ENCODE measurements around the gene STX4. TPM values are rescaled to one million over a fixed set of nuclear protein-coding genes. Genes with fewer than 3 reads are reported as not detected.

STX4 gene
- total and polyA plus RNA-seq, 9 of the 15 experiments (the other 6 are each of a cell fraction or from before 2014, with no cell fraction given): 3.2 to 48.0 (median 21.5) TPM

- no peaks in the 10 kb centered on the region for H3K27me3 ChIP-seq (ENCODE audit: control insufficient read depth in 2 of 2, insufficient read depth in 2 of 2, low read length in 2 of 2)
- in situ Hi-C loops (cut with MboI): no loop called here
- H3K9ac ChIP-seq (ENCODE audit: insufficient read depth in 1 of 2, low read depth in 2 of 2, low read length in 2 of 2): peak overlapping the region in 1 of 2 experiments; percentile 82; a peak in 1 of 4 replicates
- no peaks in the 10 kb centered on the region for H3K36me3 ChIP-seq (ENCODE audit: control insufficient read depth, insufficient read depth, low read length)
- FAIRE-seq (no peak), DNase-seq (ENCODE audit: extremely low read depth in 1 of 4, low spot score in 3 of 4) (peak in 1 of 4 experiments; percentile 44), ATAC-seq (no peak)
- H3K4me1 ChIP-seq (replicated peaks in 1 of 2; ENCODE audit: control insufficient read depth in 2 of 2, insufficient read depth in 2 of 2, low read length in 2 of 2): peaks cover 37 to 44% of the 10 kb centered on the region in 2 experiments
- peak overlapping the region; percentile 20; the same call in 1 of the 2 replicates for H2AFZ ChIP-seq (ENCODE audit: low read depth, low read length)
- ChIA-PET CTCF (ENCODE audit: low intra/inter-chr PET ratio) (no interaction called here), POLR2A (interaction anchor here (0.7 to 2.1 kb wide), 2 partner anchors 178 to 201 kb away, joined by 3 to 13 read pairs; partner anchors contain the start of genes FUS and PYCARD)
- no peaks in the 10 kb centered on the region for H4K20me1 ChIP-seq (replicated peaks; ENCODE audit: control insufficient read depth, insufficient read depth, low read length)
- WGBS (ENCODE audit: insufficient coverage, low coverage, missing lambda C conversion rate): 43% methylated on average over 8 of the region's 16 CpGs
- no peaks in the 10 kb centered on the region for H3K9me1 ChIP-seq (ENCODE audit: control insufficient read depth, insufficient read depth, low read length)
- H3K4me3 ChIP-seq: no peak overlapping the region
- H3K27ac ChIP-seq (ENCODE audit: extremely low read depth, low read depth, low read length): no peak overlapping the region
- H3K9me3 ChIP-seq (replicated peaks; ENCODE audit: control insufficient read depth, insufficient read depth, low read depth, low read length): no peaks in the 10 kb centered on the region
- TF ChIP-seq ARID1B (IDR thresholded peaks at IDR 0.05) (peak; percentile 20; the same call in 1 of the 2 replicates), CBFA2T3 (IDR thresholded peaks at IDR 0.05) (peak; percentile 39; the same call in 1 of the 2 replicates), TCF3 (CRISPR knock-in tag; IDR thresholded peaks at IDR 0.05) (peak; percentile 12; the same call in 1 of the 2 replicates), XRCC4 (IDR thresholded peaks at IDR 0.05; ENCODE audit: extremely low read depth, insufficient read depth, insufficient read length) (no peak), CBFA2T2 (conservative IDR thresholded peaks at IDR 0.05) (no peak), ZNF695 (CRISPR knock-in tag; IDR thresholded peaks at IDR 0.05) (no peak), EGR1 (conservative IDR thresholded peaks at IDR 0.05) (peak; percentile 53; the same call in 1 of the 2 replicates), CEBPB (tag; IDR thresholded peaks at IDR 0.05) (peak; percentile 35; the same call in 1 of the 2 replicates), HMGN3 (IDR thresholded peaks at IDR 0.05; ENCODE audit: borderline replicate concordance, extremely low read depth, insufficient read length, low read depth, low read length) (peak; percentile 31), TRIM24 (IDR thresholded peaks at IDR 0.05) (0 out of 4 replicates have a peak, but pooled peaks of 1 of the 2 experiments have one; percentile 14)
- TF ChIP-seq, protein P1, sequence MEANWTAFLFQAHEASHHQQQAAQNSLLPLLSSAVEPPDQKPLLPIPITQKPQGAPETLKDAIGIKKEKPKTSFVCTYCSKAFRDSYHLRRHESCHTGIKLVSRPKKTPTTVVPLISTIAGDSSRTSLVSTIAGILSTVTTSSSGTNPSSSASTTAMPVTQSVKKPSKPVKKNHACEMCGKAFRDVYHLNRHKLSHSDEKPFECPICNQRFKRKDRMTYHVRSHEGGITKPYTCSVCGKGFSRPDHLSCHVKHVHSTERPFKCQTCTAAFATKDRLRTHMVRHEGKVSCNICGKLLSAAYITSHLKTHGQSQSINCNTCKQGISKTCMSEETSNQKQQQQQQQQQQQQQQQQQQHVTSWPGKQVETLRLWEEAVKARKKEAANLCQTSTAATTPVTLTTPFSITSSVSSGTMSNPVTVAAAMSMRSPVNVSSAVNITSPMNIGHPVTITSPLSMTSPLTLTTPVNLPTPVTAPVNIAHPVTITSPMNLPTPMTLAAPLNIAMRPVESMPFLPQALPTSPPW (CRISPR knock-in tag; IDR thresholded peaks at IDR 0.05): peak; percentile 75
- H3K4me2 ChIP-seq (ENCODE audit: insufficient read depth, low read length): no peak overlapping the region
- BruUV-seq (replicated peaks): no TSS peak
- intact Hi-C loops (cut with micrococcal nuclease): no loop called here
- no peaks in the 10 kb centered on the region for H3K79me2 ChIP-seq (ENCODE audit: control insufficient read depth, insufficient read depth, low read length)
Measured at GRCh38 chr16:31001507-31002249, 31.7 kb upstream of the STX4 start.

All from K562 (cell line).